HCT116 (cell line): ENCODE measurements around the gene PLCB4. TPM values are rescaled to one million over a fixed set of nuclear protein-coding genes. Genes with fewer than 3 reads are reported as not detected.

ENCODE experiments used
- ATAC-seq: fragments of 200-7000 bp; cut with Tn5 transposase; 2 replicates; pipeline ENCODE4 v1.9.1; 2020; ENCODE audit warnings: mild to moderate bottlenecking, moderate library complexity
- BruUV-seq: library from RNA; stranded (reverse); fragments of 400-500 nt; replicated peaks from 2 replicates; lab custom pipeline; 2021; lab: Mats Ljungman, UMichigan
- CTCF ChIA-PET: fragments of 300-600 bp; sonication (Branson Sonifier 250); formaldehyde crosslinking; loops from one replicate; lab custom pipeline; 2021; ENCODE audit warnings: antibody characterized with exemption; lab: Charles Lee
- POLR2A ChIA-PET: fragments of 300-600, 350-600 bp; sonication (Branson Sonifier 250); formaldehyde crosslinking; loops from one replicate; lab custom pipeline; 2021; ENCODE audit warnings: antibody characterized with exemption; lab: Charles Lee
- RAD21 ChIA-PET, 2 experiments: fragments of 300-600 bp; sonication (Branson Sonifier 250); formaldehyde crosslinking; loops; one replicate each; lab custom pipeline; 2023; ENCODE audit warnings: low total read pairs in 2 of 2; ENCODE audit not compliant: uncharacterized antibody in 2 of 2, unreplicated experiment in 2 of 2, low non-redundant PET in 1 of 2; lab: Charles Lee
- DNase-seq: peaks from one replicate; pipeline ENCODE4 v3.0.0-alpha.2; 2010; ENCODE audit warnings: low read depth, low spot score
- H2AFZ ChIP-seq: fragments of 200-600 bp; shearing (Covaris generic), sonication (generic); 2 replicates; pipeline ENCODE4 v1.6.1; 2017; ENCODE audit warnings: low read depth, mixed run types, mixed read lengths, antibody characterized with exemption, low read length; ENCODE audit not compliant: poor library complexity, severe bottlenecking
- H3K27ac ChIP-seq: 2 replicates; pipeline ENCODE4 v1.5.1; 2012; ENCODE audit warnings: low read depth, low read length
- H3K27me3 ChIP-seq: fragments of 200-600 bp; sonication (generic); 2 replicates; pipeline ENCODE4 v1.6.1; 2016; ENCODE audit warnings: mixed run types, low read length, mixed read lengths; ENCODE audit not compliant: insufficient read depth
- H3K36me3 ChIP-seq, 2 experiments: fragments of 200-500 bp in 1 of 2; fragments of 200-600 bp in 1 of 2; sonication (Bioruptor generic) in 1 of 2; sonication (generic) in 1 of 2; 2 replicates each; pipeline versions ENCODE4 v1.5.1 to v1.6.1; 2014 to 2016; ENCODE audit warnings: low read length in 2 of 2, inconsistent platforms in 1 of 2, mixed read lengths in 1 of 2, mixed run types in 1 of 2; ENCODE audit not compliant: insufficient read depth in 2 of 2, control insufficient read depth in 1 of 2
- H3K4me1 ChIP-seq, 2 experiments: fragments of 200-600 bp in 1 of 2; sonication (generic) in 1 of 2; 2 replicates each; pipeline versions ENCODE4 v1.5.1 to v1.6.1; 2012 to 2017; ENCODE audit warnings: low read length in 2 of 2, inconsistent platforms in 1 of 2, mild to moderate bottlenecking in 1 of 2, mixed read lengths in 1 of 2, mixed run types in 1 of 2, moderate library complexity in 1 of 2; ENCODE audit not compliant: insufficient read depth in 2 of 2, control insufficient read depth in 1 of 2
- H3K4me2 ChIP-seq: fragments of 200-600 bp; sonication (generic); 2 replicates; pipeline ENCODE4 v1.6.1; 2017; ENCODE audit warnings: mixed run types, low read length, mixed read lengths
- H3K4me3 ChIP-seq, 2 experiments: fragments of 200-600 bp in 1 of 2; sonication (generic) in 1 of 2; replicated peaks in 1 of 2; 2 replicates each; pipeline ENCODE4 v1.5.1; 2011 to 2016; ENCODE audit warnings: low read length in 2 of 2, control low read depth in 1 of 2, low read depth in 1 of 2, mild to moderate bottlenecking in 1 of 2, mixed read lengths in 1 of 2, mixed run types in 1 of 2
- H3K79me2 ChIP-seq: fragments of 200-600 bp; sonication (generic); 2 replicates; pipeline ENCODE4 v1.6.1; 2017; ENCODE audit warnings: mild to moderate bottlenecking, mixed run types, low read length, moderate library complexity, mixed read lengths; ENCODE audit not compliant: insufficient read depth
- H3K9ac ChIP-seq: fragments of 200-600 bp; sonication (generic); 2 replicates; pipeline ENCODE4 v1.6.1; 2016; ENCODE audit warnings: low read length, mixed read lengths
- H3K9me2 ChIP-seq: fragments of 200-600 bp; sonication (generic), shearing (Covaris generic); 2 replicates; pipeline ENCODE4 v1.6.1; 2017; ENCODE audit warnings: mixed run types, mild to moderate bottlenecking, moderate library complexity; ENCODE audit not compliant: insufficient read depth
- H3K9me3 ChIP-seq, 2 experiments: fragments of 200-500 bp in 1 of 2; fragments of 200-600 bp in 1 of 2; sonication (Bioruptor generic) in 1 of 2; sonication (generic) in 1 of 2; 2 replicates each; pipeline ENCODE4 v1.6.1; 2014 to 2017; ENCODE audit warnings: low read length in 2 of 2, mixed read lengths in 2 of 2, inconsistent platforms in 1 of 2, low read depth in 1 of 2, mild to moderate bottlenecking in 1 of 2, mixed run types in 1 of 2, moderate library complexity in 1 of 2; ENCODE audit not compliant: control insufficient read depth in 1 of 2, insufficient read depth in 1 of 2
- H4K20me1 ChIP-seq: fragments of 200-600 bp; sonication (generic), shearing (Covaris generic); 2 replicates; pipeline ENCODE4 v1.6.1; 2017; ENCODE audit warnings: mixed run types, mild to moderate bottlenecking, moderate library complexity; ENCODE audit not compliant: insufficient read depth
- EGR1 ChIP-seq: IDR thresholded peaks from 2 replicates; pipeline ENCODE4 v1.6.1; 2012; ENCODE audit warnings: low read depth
- EZH2 ChIP-seq: fragments of 200-600 bp; sonication (generic); IDR thresholded peaks from 2 replicates; pipeline ENCODE4 v1.6.1; 2017; ENCODE audit warnings: antibody characterized with exemption, mixed run types
- EZH2phosphoT487 ChIP-seq: fragments of 200-600 bp; IDR thresholded peaks from 2 replicates; pipeline ENCODE4 v1.6.1; 2018; ENCODE audit warnings: antibody characterized with exemption, borderline replicate concordance
- FOSL1 ChIP-seq: IDR thresholded peaks from 2 replicates; pipeline ENCODE4 v1.6.1; 2012; ENCODE audit warnings: low read depth
- JUND ChIP-seq: IDR thresholded peaks from 2 replicates; pipeline ENCODE4 v1.6.1; 2012
- POLR2A ChIP-seq: IDR thresholded peaks from 2 replicates; pipeline ENCODE4 v1.7.0; 2011; ENCODE audit warnings: borderline replicate concordance; ENCODE audit not compliant: insufficient read depth, insufficient read length; ENCODE audit errors: extremely low read depth
- POLR2AphosphoS5 ChIP-seq: IDR thresholded peaks from 2 replicates; pipeline ENCODE4 v1.6.1; 2011; ENCODE audit warnings: mild to moderate bottlenecking, low read depth, low read length, moderate library complexity
- RAD21 ChIP-seq: IDR thresholded peaks from 2 replicates; pipeline ENCODE4 v1.6.1; 2012; ENCODE audit warnings: low read depth, mild to moderate bottlenecking
- SIN3A ChIP-seq: IDR thresholded peaks from 2 replicates; pipeline ENCODE4 v1.6.1; 2012; ENCODE audit warnings: low read depth
- SP1 ChIP-seq: IDR thresholded peaks from 2 replicates; pipeline ENCODE4 v1.6.1; 2012; ENCODE audit warnings: low read depth
- TCF7L2 ChIP-seq: IDR thresholded peaks from 2 replicates; pipeline ENCODE4 v1.7.0; 2011; ENCODE audit warnings: borderline replicate concordance, inconsistent platforms; ENCODE audit not compliant: insufficient read depth, insufficient read length; ENCODE audit errors: extremely low read depth
- YY1 ChIP-seq: IDR thresholded peaks from 2 replicates; pipeline ENCODE4 v1.6.1; 2011; ENCODE audit warnings: low read length, low read depth, moderate library complexity, mild to moderate bottlenecking; ENCODE audit not compliant: insufficient replicate concordance; ENCODE audit errors: extremely low read depth
- intact Hi-C: fragments of 100-400 bp; cut with micrococcal nuclease; formaldehyde crosslinking; loops from 2 replicates; pipeline ENCODE4 v1.10.0; 2022
- total RNA-seq: library from RNA; stranded (reverse); gene quantifications from one replicate; pipeline ENCODE4 v1.2.1, GENCODE V29; 2021; ENCODE audit not compliant: unreplicated experiment
- TF ChIP-seq, protein P1 (sequence below): IDR thresholded peaks from 2 replicates; pipeline ENCODE4 v1.6.1; 2012
- TF ChIP-seq, protein P2 (sequence below), 3 experiments: fragments of 200-600 bp in 1 of 3; sonication (generic) in 1 of 3; IDR thresholded peaks in 2 of 3; conservative IDR thresholded peaks in 1 of 3; 2 replicates each; pipeline ENCODE4 v1.5.1; 2012 to 2017; ENCODE audit warnings: low read depth in 2 of 3, low read length in 2 of 3, antibody characterized with exemption in 1 of 3, borderline replicate concordance in 1 of 3, control low read depth in 1 of 3, mild to moderate bottlenecking in 1 of 3, mixed read lengths in 1 of 3, mixed run types in 1 of 3, moderate library complexity in 1 of 3; ENCODE audit not compliant: insufficient read depth in 1 of 3
- TF ChIP-seq, protein P3 (sequence below): IDR thresholded peaks from 2 replicates; pipeline ENCODE4 v1.6.1; 2012; ENCODE audit warnings: low read depth
- TF ChIP-seq, protein P4 (sequence below): IDR thresholded peaks from 2 replicates; pipeline ENCODE4 v1.6.1; 2012

The PLCB4 gene
- total RNA-seq, 1 experiment from 2014 or later: 2.5 TPM

DNA sequence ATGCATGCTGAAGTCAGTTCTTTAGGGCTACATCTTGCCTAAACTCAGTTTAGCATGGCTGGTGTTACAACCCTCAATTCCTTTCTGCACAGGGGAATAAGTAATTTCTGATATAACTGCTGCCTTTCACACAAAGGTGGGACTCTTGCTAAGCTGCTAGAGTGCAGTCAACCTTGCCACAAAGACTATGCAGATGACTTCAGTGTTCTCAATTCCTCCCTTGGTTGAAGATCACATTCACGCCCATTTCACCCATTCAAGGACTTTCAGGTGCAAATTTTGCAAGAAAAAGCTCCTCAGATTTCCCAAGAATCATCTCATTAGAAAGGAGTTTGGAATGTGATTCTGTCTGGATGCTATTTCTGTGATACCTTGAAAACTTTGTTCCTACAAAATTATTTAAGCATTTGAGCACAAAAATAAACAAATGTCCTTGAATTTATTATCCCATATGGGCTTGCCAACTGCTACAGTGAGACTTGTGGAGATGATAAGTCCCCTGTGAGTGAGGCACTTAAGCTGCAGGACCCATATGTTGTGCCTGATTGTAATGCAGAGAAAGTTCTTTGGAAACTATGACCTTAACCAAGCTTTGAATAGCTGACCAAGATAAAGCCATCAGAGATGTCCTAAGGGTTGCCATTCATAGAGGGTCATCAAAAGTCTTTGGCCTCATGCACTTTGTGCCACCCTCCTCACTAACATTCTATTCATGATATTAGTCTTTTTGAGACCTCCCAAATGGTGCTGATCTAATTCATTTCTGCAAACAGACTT lies 111.8 kb downstream of the PLCB4 start:
- H3K79me2 ChIP-seq: no peaks in the 10 kb centered on the region
- ATAC-seq (no peak), DNase-seq (no peak)
- ChIA-PET CTCF (no interaction called here), POLR2A (no interaction called here), RAD21 (no interaction called here)
- no peaks in the 10 kb centered on the region for H3K27me3 ChIP-seq
- H3K4me1 ChIP-seq: peaks cover 6 to 10% of the 10 kb centered on the region in 2 experiments
- H3K36me3 ChIP-seq: no peaks in the 10 kb centered on the region
- no peaks in the 10 kb centered on the region for H3K9me2 ChIP-seq
- no peak overlapping the region for H3K4me3 ChIP-seq
- H3K9me3 ChIP-seq: no peaks in the 10 kb centered on the region
- no peak overlapping the region for H2AFZ ChIP-seq
- H3K27ac ChIP-seq: no peak overlapping the region
- intact Hi-C loops: no loop called here
- H3K4me2 ChIP-seq: no peak overlapping the region
- no peaks in the 10 kb centered on the region for H4K20me1 ChIP-seq
- H3K9ac ChIP-seq: no peak overlapping the region
- TF ChIP-seq SIN3A (no peak), JUND (no peak), POLR2AphosphoS5 (no peak), FOSL1 (no peak), EZH2phosphoT487 (no peak), SP1 (no peak), RAD21 (no peak), POLR2A (no peak), TCF7L2 (no peak), EGR1 (no peak), YY1 (no peak), EZH2 (no peak)
- TF ChIP-seq, protein P1, sequence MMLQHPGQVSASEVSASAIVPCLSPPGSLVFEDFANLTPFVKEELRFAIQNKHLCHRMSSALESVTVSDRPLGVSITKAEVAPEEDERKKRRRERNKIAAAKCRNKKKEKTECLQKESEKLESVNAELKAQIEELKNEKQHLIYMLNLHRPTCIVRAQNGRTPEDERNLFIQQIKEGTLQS: no peak
- TF ChIP-seq, protein P2, sequence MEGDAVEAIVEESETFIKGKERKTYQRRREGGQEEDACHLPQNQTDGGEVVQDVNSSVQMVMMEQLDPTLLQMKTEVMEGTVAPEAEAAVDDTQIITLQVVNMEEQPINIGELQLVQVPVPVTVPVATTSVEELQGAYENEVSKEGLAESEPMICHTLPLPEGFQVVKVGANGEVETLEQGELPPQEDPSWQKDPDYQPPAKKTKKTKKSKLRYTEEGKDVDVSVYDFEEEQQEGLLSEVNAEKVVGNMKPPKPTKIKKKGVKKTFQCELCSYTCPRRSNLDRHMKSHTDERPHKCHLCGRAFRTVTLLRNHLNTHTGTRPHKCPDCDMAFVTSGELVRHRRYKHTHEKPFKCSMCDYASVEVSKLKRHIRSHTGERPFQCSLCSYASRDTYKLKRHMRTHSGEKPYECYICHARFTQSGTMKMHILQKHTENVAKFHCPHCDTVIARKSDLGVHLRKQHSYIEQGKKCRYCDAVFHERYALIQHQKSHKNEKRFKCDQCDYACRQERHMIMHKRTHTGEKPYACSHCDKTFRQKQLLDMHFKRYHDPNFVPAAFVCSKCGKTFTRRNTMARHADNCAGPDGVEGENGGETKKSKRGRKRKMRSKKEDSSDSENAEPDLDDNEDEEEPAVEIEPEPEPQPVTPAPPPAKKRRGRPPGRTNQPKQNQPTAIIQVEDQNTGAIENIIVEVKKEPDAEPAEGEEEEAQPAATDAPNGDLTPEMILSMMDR (IDR thresholded peaks at IDR 0.05 in 2 of 3, conservative IDR thresholded peaks at IDR 0.05 in 1 of 3; ENCODE audit: borderline replicate concordance in 1 of 3, insufficient read depth in 1 of 3, low read depth in 2 of 3, low read length in 2 of 3): no peak
- TF ChIP-seq, protein P3, sequence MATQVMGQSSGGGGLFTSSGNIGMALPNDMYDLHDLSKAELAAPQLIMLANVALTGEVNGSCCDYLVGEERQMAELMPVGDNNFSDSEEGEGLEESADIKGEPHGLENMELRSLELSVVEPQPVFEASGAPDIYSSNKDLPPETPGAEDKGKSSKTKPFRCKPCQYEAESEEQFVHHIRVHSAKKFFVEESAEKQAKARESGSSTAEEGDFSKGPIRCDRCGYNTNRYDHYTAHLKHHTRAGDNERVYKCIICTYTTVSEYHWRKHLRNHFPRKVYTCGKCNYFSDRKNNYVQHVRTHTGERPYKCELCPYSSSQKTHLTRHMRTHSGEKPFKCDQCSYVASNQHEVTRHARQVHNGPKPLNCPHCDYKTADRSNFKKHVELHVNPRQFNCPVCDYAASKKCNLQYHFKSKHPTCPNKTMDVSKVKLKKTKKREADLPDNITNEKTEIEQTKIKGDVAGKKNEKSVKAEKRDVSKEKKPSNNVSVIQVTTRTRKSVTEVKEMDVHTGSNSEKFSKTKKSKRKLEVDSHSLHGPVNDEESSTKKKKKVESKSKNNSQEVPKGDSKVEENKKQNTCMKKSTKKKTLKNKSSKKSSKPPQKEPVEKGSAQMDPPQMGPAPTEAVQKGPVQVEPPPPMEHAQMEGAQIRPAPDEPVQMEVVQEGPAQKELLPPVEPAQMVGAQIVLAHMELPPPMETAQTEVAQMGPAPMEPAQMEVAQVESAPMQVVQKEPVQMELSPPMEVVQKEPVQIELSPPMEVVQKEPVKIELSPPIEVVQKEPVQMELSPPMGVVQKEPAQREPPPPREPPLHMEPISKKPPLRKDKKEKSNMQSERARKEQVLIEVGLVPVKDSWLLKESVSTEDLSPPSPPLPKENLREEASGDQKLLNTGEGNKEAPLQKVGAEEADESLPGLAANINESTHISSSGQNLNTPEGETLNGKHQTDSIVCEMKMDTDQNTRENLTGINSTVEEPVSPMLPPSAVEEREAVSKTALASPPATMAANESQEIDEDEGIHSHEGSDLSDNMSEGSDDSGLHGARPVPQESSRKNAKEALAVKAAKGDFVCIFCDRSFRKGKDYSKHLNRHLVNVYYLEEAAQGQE: no peak
- TF ChIP-seq, protein P4, sequence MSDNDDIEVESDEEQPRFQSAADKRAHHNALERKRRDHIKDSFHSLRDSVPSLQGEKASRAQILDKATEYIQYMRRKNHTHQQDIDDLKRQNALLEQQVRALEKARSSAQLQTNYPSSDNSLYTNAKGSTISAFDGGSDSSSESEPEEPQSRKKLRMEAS: no peak
- BruUV-seq: no TSS peak
